Endothelial cell of umbilical vein (primary cell): ENCODE measurements around the gene FAM222A. TPM values are rescaled to one million over a fixed set of nuclear protein-coding genes. Genes with fewer than 3 reads are reported as not detected.

Source experiments
- BruUV-seq: library from RNA; stranded (reverse); fragments of 400-500 nt; replicated peaks from 2 replicates; lab custom pipeline; 2021; lab: Mats Ljungman, UMichigan
- CTCF ChIA-PET: fragments of 300-600, 350-600 bp; sonication (Branson Sonifier 250); formaldehyde crosslinking; loops from one replicate; lab custom pipeline; 2021; ENCODE audit warnings: antibody characterized with exemption, inconsistent platforms; lab: Charles Lee
- POLR2A ChIA-PET: fragments of 300-600, 350-600 bp; sonication (Branson Sonifier 250); formaldehyde crosslinking; loops from one replicate; lab custom pipeline; 2021; ENCODE audit warnings: antibody characterized with exemption, inconsistent platforms; lab: Charles Lee
- DNase-seq: peaks from one replicate; pipeline ENCODE4 v3.0.0-alpha.2; 2011; ENCODE audit warnings: low read depth, low spot score
- FAIRE-seq: peaks from 2 replicates; lab custom pipeline; 2011; peaks lifted over from hg19 to GRCh38; lab: Jason Lieb, UNC
- H2AFZ ChIP-seq: 2 replicates; pipeline ENCODE4 v1.6.0; 2012; ENCODE audit warnings: low read depth, low read length, control low read depth, inconsistent platforms
- H3K27ac ChIP-seq: 2 replicates; pipeline ENCODE4 v1.5.1; 2011; ENCODE audit warnings: low read depth, mild to moderate bottlenecking, control low read depth, low read length, moderate library complexity; ENCODE audit not compliant: insufficient read depth
- H3K27me3 ChIP-seq, 2 experiments: 2 replicates each; pipeline versions ENCODE4 v1.6.0 to v1.6.1; 2011; ENCODE audit warnings: low read length in 2 of 2, mixed read lengths in 1 of 2; ENCODE audit not compliant: control insufficient read depth in 2 of 2, insufficient read depth in 2 of 2
- H3K36me3 ChIP-seq, 2 experiments: 2 replicates in 1 of 2; 3 replicates in 1 of 2; pipeline ENCODE4 v1.5.1; 2011; ENCODE audit warnings: low read length in 2 of 2, mild to moderate bottlenecking in 1 of 2, moderate library complexity in 1 of 2; ENCODE audit not compliant: control insufficient read depth in 2 of 2, insufficient read depth in 2 of 2; ENCODE audit errors: extremely low read depth in 1 of 2
- H3K4me1 ChIP-seq: 3 replicates; pipeline ENCODE4 v1.5.1; 2011; ENCODE audit warnings: mild to moderate bottlenecking, low read length; ENCODE audit not compliant: control insufficient read depth, insufficient read depth; ENCODE audit errors: extremely low read depth
- H3K4me2 ChIP-seq: 2 replicates; pipeline ENCODE4 v1.6.1; 2011; ENCODE audit warnings: low read length, control low read depth, mixed read lengths; ENCODE audit not compliant: insufficient read depth
- H3K4me3 ChIP-seq, 3 experiments: fragments of 200-600 bp in 1 of 3; sonication (generic), shearing (Covaris generic) in 1 of 3; replicated peaks in 1 of 3; 2 replicates each; pipeline ENCODE4 v1.5.1; 2011 to 2016; ENCODE audit warnings: control low read depth in 3 of 3, low read length in 3 of 3, mild to moderate bottlenecking in 2 of 3, inconsistent platforms in 1 of 3, low read depth in 1 of 3, moderate library complexity in 1 of 3; ENCODE audit not compliant: insufficient read depth in 1 of 3
- H3K79me2 ChIP-seq: 2 replicates; pipeline ENCODE4 v1.6.0; 2012; ENCODE audit warnings: low read length, inconsistent platforms; ENCODE audit not compliant: control insufficient read depth, insufficient read depth
- H3K9ac ChIP-seq: replicated peaks from 2 replicates; pipeline ENCODE3; 2011; ENCODE audit warnings: low read length, control low read depth; ENCODE audit not compliant: insufficient read depth; ENCODE audit errors: extremely low read depth
- H3K9me1 ChIP-seq: replicated peaks from 3 replicates; pipeline ENCODE4 v1.6.0; 2011; ENCODE audit warnings: mild to moderate bottlenecking, low read length; ENCODE audit not compliant: control insufficient read depth, insufficient read depth; ENCODE audit errors: extremely low read depth
- H3K9me3 ChIP-seq: replicated peaks from 2 replicates; pipeline ENCODE4 v1.5.1; 2012; ENCODE audit warnings: low read length, inconsistent platforms; ENCODE audit not compliant: control insufficient read depth, insufficient read depth
- H4K20me1 ChIP-seq: replicated peaks from 2 replicates; pipeline ENCODE3; 2011; ENCODE audit warnings: mild to moderate bottlenecking, low read length; ENCODE audit not compliant: control insufficient read depth, insufficient read depth; ENCODE audit errors: extremely low read depth
- EZH2 ChIP-seq: IDR thresholded peaks from 2 replicates; pipeline ENCODE4 v1.6.1; 2012; ENCODE audit warnings: borderline replicate concordance, low read depth, mild to moderate bottlenecking, moderate library complexity, low read length, inconsistent platforms; ENCODE audit not compliant: severe bottlenecking
- FOS ChIP-seq: IDR thresholded peaks from 2 replicates; pipeline ENCODE4 v1.6.1; 2011; ENCODE audit warnings: mild to moderate bottlenecking, low read length, moderate library complexity, borderline replicate concordance; ENCODE audit not compliant: insufficient read depth
- GATA2 ChIP-seq: IDR thresholded peaks from 2 replicates; pipeline ENCODE4 v1.7.0; 2011; ENCODE audit warnings: low read depth, mild to moderate bottlenecking, moderate library complexity, mixed read lengths, low read length; ENCODE audit not compliant: insufficient read length, insufficient read depth
- JUN ChIP-seq: IDR thresholded peaks from 2 replicates; pipeline ENCODE4 v1.6.1; 2011; ENCODE audit warnings: borderline replicate concordance, low read depth; ENCODE audit not compliant: insufficient read length, insufficient read depth
- MYC ChIP-seq: IDR thresholded peaks from one replicate; pipeline ENCODE4 v1.6.1; 2011; ENCODE audit warnings: mild to moderate bottlenecking, low read depth, low read length
- POLR2A ChIP-seq: IDR thresholded peaks from 2 replicates; pipeline ENCODE4 v1.6.1; 2012; ENCODE audit warnings: low read depth, mild to moderate bottlenecking, control low read depth, low read length
- POLR2AphosphoS5 ChIP-seq: IDR thresholded peaks from 2 replicates; pipeline ENCODE4 v1.6.1; 2012; ENCODE audit warnings: low read depth, mild to moderate bottlenecking, control low read depth, low read length, moderate library complexity; ENCODE audit not compliant: insufficient read depth
- dilution Hi-C: fragments of 300-500 bp; cut with MboI; formaldehyde crosslinking; loops from one replicate; pipeline ENCODE4 v1.15.0; 2019; ENCODE audit warnings: low sequenced_read_pairs; ENCODE audit not compliant: extremely low pct_ligation_motif_present
- intact Hi-C: fragments of 100-400 bp; cut with micrococcal nuclease; formaldehyde crosslinking; loops from one replicate; pipeline ENCODE4 v1.10.0; 2022
- polyA plus RNA-seq, 4 experiments: library from polyadenylated mRNA; depleted of rRNA in 3 of 4; stranded (reverse) in 3 of 4; unstranded in 1 of 4; fragments of >200 nt; gene quantifications; 2 replicates each; pipeline versions ENCODE4 v1.2.1 to v1.2.3, GENCODE V29; 2011 to 2012; ENCODE audit warnings: missing spikeins in 1 of 4
- total RNA-seq: library from RNA; stranded (reverse); gene quantifications from 2 replicates; pipeline ENCODE4 v1.2.3, GENCODE V29; 2021
- TF ChIP-seq, protein P1 (sequence below): IDR thresholded peaks from 2 replicates; pipeline ENCODE4 v1.6.1; 2011; ENCODE audit not compliant: insufficient read depth, insufficient read length
- TF ChIP-seq, protein P2 (sequence below), 2 donors: IDR thresholded peaks; 1 replicate in 1 of 2; 2 replicates in 1 of 2; pipeline ENCODE4 v1.5.1; 2011; ENCODE audit warnings: low read length in 2 of 2, mild to moderate bottlenecking in 2 of 2, moderate library complexity in 2 of 2, control low read depth in 1 of 2, inconsistent platforms in 1 of 2, low read depth in 1 of 2; ENCODE audit not compliant: insufficient read depth in 1 of 2; ENCODE audit errors: extremely low read depth in 1 of 2

Gene FAM222A
- total and polyA plus RNA-seq, 2 donors (not counting 3 experiments of a cell fraction or from before 2014, with no cell fraction given) = 0.62 to 1.7 TPM

DNA sequence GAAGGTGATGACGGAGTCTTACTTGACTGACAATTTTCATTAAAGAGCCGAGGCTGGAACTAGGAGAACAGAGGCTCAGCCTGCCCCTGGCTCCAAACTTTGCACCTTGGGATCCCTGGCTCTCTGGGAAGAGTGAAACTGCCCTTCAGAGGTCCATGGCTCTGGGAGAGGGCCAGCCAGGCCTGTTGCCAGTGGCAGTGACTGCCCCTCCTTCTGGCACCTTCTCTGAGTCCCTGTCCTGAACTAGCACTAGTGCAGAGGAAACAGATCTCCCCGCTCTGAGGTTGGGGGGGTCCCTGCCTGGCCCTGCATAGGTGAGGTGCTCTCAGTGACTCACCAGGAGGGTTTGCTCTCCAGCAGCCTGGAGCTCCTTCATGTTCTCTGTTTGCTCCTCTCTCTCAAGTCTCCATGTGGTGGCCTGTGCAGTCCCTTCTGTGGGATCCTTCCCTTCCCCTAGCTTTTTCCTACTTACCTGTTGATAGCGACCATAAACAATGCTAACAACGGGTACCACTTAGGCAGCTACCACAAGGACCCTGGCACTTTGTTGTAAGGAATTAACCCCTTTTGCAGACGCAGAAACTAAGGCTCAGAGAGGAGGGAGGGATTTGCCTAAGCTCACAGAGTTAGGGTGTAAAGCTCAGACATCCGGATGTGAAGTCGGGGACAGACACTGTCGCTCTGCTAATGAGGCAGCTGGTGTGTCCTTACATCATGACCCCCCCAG, 22.4 kb downstream of the FAM222A start:
- ChIA-PET POLR2A (no interaction called here), CTCF (interaction anchor here (0.7 kb wide), 1 partner anchor 21 kb away, joined by 3 read pairs; no protein-coding TSS in a partner anchor)
- intact Hi-C loops (loop anchor here (2.0 kb wide), 1 partner anchor 23 kb away; the partner anchor contains the start of gene FAM222A), dilution Hi-C loops (no loop called here)
- Histone ChIP-seq H3K4me3 (no peak overlapping the region), H2AFZ (no peak overlapping the region), H3K27me3 (no peaks in the 10 kb centered on the region), H3K4me1 (peaks cover 8% of the 10 kb centered on the region), H4K20me1 (no peaks in the 10 kb centered on the region), H3K9me3 (no peaks in the 10 kb centered on the region), H3K9ac (no peak overlapping the region), H3K27ac (no peak overlapping the region), H3K4me2 (no peak overlapping the region), H3K9me1 (no peaks in the 10 kb centered on the region), H3K36me3 (no peaks in the 10 kb centered on the region), H3K79me2 (no peaks in the 10 kb centered on the region)
- FAIRE-seq = no peak
- TF ChIP-seq POLR2A = no peak
- no peak for TF ChIP-seq POLR2AphosphoS5
- TF ChIP-seq, protein P1, sequence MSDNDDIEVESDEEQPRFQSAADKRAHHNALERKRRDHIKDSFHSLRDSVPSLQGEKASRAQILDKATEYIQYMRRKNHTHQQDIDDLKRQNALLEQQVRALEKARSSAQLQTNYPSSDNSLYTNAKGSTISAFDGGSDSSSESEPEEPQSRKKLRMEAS = no peak
- TF ChIP-seq MYC = no peak
- TF ChIP-seq, protein P2, sequence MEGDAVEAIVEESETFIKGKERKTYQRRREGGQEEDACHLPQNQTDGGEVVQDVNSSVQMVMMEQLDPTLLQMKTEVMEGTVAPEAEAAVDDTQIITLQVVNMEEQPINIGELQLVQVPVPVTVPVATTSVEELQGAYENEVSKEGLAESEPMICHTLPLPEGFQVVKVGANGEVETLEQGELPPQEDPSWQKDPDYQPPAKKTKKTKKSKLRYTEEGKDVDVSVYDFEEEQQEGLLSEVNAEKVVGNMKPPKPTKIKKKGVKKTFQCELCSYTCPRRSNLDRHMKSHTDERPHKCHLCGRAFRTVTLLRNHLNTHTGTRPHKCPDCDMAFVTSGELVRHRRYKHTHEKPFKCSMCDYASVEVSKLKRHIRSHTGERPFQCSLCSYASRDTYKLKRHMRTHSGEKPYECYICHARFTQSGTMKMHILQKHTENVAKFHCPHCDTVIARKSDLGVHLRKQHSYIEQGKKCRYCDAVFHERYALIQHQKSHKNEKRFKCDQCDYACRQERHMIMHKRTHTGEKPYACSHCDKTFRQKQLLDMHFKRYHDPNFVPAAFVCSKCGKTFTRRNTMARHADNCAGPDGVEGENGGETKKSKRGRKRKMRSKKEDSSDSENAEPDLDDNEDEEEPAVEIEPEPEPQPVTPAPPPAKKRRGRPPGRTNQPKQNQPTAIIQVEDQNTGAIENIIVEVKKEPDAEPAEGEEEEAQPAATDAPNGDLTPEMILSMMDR (IDR thresholded peaks at IDR 0.05; ENCODE audit: extremely low read depth in 1 of 2, insufficient read depth in 1 of 2, low read depth in 1 of 2, low read length in 2 of 2) = no peak
- no peak for TF ChIP-seq JUN
- TF ChIP-seq FOS = no peak
- TF ChIP-seq EZH2 = no peak
- TF ChIP-seq GATA2 = no peak
- no TSS peak for BruUV-seq
- DNase-seq = no peak
